Measurements from ENCODE around the gene ZRANB3. TPM values are rescaled to one million over a fixed set of nuclear protein-coding genes. Genes with fewer than 3 reads are reported as not detected.

ZRANB3 gene
- total RNA-seq, 1 experiment from 2014 or later, result 15.9 TPM

DNA sequence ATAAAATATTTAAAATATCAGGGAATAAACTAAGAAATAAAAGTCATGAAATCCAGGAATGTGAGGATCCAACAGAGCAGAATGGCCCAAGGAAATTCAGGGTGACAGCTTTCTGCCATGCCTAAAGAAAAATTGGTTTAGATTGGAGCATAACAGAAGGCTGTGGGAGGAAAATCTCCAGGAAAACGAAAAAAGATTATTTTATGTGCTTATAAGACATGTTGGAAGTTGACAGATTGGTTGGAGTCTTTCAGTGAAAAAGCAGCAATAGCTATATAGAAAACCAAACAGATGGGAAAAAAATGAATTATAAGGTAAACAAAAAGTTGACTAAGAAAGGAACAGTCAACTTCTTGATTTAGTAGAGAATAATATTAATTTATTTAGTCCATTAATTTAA lies 203.9 kb downstream of the ZRANB3 start:
- no peak overlapping the region for H3K4me3 Mint-ChIP-seq
- no peak for DNase-seq (ENCODE audit: low spot score)
- TF ChIP-seq JUN (CRISPR knock-in tag; IDR thresholded peaks at IDR 0.05), result no peak
- TF ChIP-seq ETV6 (CRISPR knock-in tag; IDR thresholded peaks at IDR 0.05), result no peak
- TF ChIP-seq, protein P1, sequence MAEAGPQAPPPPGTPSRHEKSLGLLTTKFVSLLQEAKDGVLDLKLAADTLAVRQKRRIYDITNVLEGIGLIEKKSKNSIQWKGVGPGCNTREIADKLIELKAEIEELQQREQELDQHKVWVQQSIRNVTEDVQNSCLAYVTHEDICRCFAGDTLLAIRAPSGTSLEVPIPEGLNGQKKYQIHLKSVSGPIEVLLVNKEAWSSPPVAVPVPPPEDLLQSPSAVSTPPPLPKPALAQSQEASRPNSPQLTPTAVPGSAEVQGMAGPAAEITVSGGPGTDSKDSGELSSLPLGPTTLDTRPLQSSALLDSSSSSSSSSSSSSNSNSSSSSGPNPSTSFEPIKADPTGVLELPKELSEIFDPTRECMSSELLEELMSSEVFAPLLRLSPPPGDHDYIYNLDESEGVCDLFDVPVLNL (CRISPR knock-in tag; IDR thresholded peaks at IDR 0.05; ENCODE audit: borderline replicate concordance, low read depth), result no peak
- TF ChIP-seq, protein P2, sequence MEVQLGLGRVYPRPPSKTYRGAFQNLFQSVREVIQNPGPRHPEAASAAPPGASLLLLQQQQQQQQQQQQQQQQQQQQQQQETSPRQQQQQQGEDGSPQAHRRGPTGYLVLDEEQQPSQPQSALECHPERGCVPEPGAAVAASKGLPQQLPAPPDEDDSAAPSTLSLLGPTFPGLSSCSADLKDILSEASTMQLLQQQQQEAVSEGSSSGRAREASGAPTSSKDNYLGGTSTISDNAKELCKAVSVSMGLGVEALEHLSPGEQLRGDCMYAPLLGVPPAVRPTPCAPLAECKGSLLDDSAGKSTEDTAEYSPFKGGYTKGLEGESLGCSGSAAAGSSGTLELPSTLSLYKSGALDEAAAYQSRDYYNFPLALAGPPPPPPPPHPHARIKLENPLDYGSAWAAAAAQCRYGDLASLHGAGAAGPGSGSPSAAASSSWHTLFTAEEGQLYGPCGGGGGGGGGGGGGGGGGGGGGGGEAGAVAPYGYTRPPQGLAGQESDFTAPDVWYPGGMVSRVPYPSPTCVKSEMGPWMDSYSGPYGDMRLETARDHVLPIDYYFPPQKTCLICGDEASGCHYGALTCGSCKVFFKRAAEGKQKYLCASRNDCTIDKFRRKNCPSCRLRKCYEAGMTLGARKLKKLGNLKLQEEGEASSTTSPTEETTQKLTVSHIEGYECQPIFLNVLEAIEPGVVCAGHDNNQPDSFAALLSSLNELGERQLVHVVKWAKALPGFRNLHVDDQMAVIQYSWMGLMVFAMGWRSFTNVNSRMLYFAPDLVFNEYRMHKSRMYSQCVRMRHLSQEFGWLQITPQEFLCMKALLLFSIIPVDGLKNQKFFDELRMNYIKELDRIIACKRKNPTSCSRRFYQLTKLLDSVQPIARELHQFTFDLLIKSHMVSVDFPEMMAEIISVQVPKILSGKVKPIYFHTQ (CRISPR knock-in tag; IDR thresholded peaks at IDR 0.05), result no peak
- TF ChIP-seq ELF4 (CRISPR knock-in tag; IDR thresholded peaks at IDR 0.05; ENCODE audit: low read depth), result no peak
- no peak for TF ChIP-seq ZSCAN18 (CRISPR knock-in tag; IDR thresholded peaks at IDR 0.05)
- no peak for TF ChIP-seq STAT6 (CRISPR knock-in tag; conservative IDR thresholded peaks at IDR 0.05; ENCODE audit: low read depth)
- no peak for TF ChIP-seq MLX (CRISPR knock-in tag; IDR thresholded peaks at IDR 0.05)
- TF ChIP-seq ZNF416 (CRISPR knock-in tag; IDR thresholded peaks at IDR 0.05), result no peak
- TF ChIP-seq, protein P3, sequence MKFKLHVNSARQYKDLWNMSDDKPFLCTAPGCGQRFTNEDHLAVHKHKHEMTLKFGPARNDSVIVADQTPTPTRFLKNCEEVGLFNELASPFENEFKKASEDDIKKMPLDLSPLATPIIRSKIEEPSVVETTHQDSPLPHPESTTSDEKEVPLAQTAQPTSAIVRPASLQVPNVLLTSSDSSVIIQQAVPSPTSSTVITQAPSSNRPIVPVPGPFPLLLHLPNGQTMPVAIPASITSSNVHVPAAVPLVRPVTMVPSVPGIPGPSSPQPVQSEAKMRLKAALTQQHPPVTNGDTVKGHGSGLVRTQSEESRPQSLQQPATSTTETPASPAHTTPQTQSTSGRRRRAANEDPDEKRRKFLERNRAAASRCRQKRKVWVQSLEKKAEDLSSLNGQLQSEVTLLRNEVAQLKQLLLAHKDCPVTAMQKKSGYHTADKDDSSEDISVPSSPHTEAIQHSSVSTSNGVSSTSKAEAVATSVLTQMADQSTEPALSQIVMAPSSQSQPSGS (CRISPR knock-in tag; IDR thresholded peaks at IDR 0.05; ENCODE audit: borderline replicate concordance, low read depth), result no peak
- TF ChIP-seq, protein P4, sequence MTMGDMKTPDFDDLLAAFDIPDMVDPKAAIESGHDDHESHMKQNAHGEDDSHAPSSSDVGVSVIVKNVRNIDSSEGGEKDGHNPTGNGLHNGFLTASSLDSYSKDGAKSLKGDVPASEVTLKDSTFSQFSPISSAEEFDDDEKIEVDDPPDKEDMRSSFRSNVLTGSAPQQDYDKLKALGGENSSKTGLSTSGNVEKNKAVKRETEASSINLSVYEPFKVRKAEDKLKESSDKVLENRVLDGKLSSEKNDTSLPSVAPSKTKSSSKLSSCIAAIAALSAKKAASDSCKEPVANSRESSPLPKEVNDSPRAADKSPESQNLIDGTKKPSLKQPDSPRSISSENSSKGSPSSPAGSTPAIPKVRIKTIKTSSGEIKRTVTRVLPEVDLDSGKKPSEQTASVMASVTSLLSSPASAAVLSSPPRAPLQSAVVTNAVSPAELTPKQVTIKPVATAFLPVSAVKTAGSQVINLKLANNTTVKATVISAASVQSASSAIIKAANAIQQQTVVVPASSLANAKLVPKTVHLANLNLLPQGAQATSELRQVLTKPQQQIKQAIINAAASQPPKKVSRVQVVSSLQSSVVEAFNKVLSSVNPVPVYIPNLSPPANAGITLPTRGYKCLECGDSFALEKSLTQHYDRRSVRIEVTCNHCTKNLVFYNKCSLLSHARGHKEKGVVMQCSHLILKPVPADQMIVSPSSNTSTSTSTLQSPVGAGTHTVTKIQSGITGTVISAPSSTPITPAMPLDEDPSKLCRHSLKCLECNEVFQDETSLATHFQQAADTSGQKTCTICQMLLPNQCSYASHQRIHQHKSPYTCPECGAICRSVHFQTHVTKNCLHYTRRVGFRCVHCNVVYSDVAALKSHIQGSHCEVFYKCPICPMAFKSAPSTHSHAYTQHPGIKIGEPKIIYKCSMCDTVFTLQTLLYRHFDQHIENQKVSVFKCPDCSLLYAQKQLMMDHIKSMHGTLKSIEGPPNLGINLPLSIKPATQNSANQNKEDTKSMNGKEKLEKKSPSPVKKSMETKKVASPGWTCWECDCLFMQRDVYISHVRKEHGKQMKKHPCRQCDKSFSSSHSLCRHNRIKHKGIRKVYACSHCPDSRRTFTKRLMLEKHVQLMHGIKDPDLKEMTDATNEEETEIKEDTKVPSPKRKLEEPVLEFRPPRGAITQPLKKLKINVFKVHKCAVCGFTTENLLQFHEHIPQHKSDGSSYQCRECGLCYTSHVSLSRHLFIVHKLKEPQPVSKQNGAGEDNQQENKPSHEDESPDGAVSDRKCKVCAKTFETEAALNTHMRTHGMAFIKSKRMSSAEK (CRISPR knock-in tag; IDR thresholded peaks at IDR 0.05; ENCODE audit: borderline replicate concordance), result no peak
- no peak for TF ChIP-seq ATF1 (CRISPR knock-in tag; IDR thresholded peaks at IDR 0.05)
- ChIA-PET CTCF (no interaction called here), POLR2A (no interaction called here)
- peaks cover 54% of the 10 kb centered on the region for H3K9me3 Mint-ChIP-seq
- H3K36me3 Mint-ChIP-seq, result peaks cover 37% of the 10 kb centered on the region
- no peak overlapping the region for H3K27ac Mint-ChIP-seq
- no peaks in the 10 kb centered on the region for H3K4me1 Mint-ChIP-seq
- ATAC-seq, result no peak
- H3K27me3 Mint-ChIP-seq (ENCODE audit: low read depth), result peaks cover 11% of the 10 kb centered on the region
